ENCODE measurements around the gene B4GALT2. TPM values are rescaled to one million over a fixed set of nuclear protein-coding genes. Genes with fewer than 3 reads are reported as not detected.

The B4GALT2 gene
- total RNA-seq, 4 donors from 2014 or later: 21.4 to 51.4 (median 41.0) TPM

GRCh38 chr1:44002606-44003157 is 23.7 kb downstream of the B4GALT2 start:
- DNase-seq (ENCODE audit: low spot score in 2 of 2): no peak
- H3K27ac ChIP-seq: no peak overlapping the region
- WGBS: 94% methylated on average over 7 of the region's 14 CpGs
- no peaks in the 10 kb centered on the region for H3K9me3 ChIP-seq
- peaks cover 5% of the 10 kb centered on the region for H3K4me1 ChIP-seq
- no peaks in the 10 kb centered on the region for H3K27me3 ChIP-seq
- TF ChIP-seq POLR2AphosphoS5 (IDR thresholded peaks at IDR 0.05) (no peak), EP300 (IDR thresholded peaks at IDR 0.05) (no peak), CTCF (IDR thresholded peaks at IDR 0.05) (no peak), POLR2A (IDR thresholded peaks at IDR 0.05) (no peak)
- H3K36me3 ChIP-seq: peaks cover 34% of the 10 kb centered on the region
- H3K4me3 ChIP-seq: no peak overlapping the region

- no peaks in the 10 kb centered on the region for H3K27me3 ChIP-seq
- no peak overlapping the region for H3K27ac ChIP-seq
- H3K4me3 ChIP-seq: no peak overlapping the region
- DNase-seq (ENCODE audit: low spot score in 2 of 2): no peak
- TF ChIP-seq CTCF (IDR thresholded peaks at IDR 0.05): no peak
- TF ChIP-seq POLR2AphosphoS5 (IDR thresholded peaks at IDR 0.05): no peak
- no peak for TF ChIP-seq POLR2A (IDR thresholded peaks at IDR 0.05)
- TF ChIP-seq EP300 (IDR thresholded peaks at IDR 0.05): no peak
- H3K36me3 ChIP-seq: peaks cover 12% of the 10 kb centered on the region
- 96% methylated on average over 6 of the region's 12 CpGs for WGBS
- H3K9me3 ChIP-seq: no peaks in the 10 kb centered on the region
- H3K4me1 ChIP-seq: peaks cover 10% of the 10 kb centered on the region
These were observed 29.2 kb downstream of the B4GALT2 start for GRCh38 chr1:44008259-44008658.

- H3K4me1 ChIP-seq: peaks cover 28% of the 10 kb centered on the region
- TF ChIP-seq POLR2A (IDR thresholded peaks at IDR 0.05) (no peak), EP300 (IDR thresholded peaks at IDR 0.05) (no peak), CTCF (IDR thresholded peaks at IDR 0.05) (no peak), POLR2AphosphoS5 (IDR thresholded peaks at IDR 0.05) (no peak)
These were observed 32.0 kb downstream of the B4GALT2 start for GRCh38 chr1:44010935-44011471.

GRCh38 chr1:44012404-44012803 is 33.4 kb downstream of the B4GALT2 start:
- WGBS: 60% methylated on average over 2 of the region's 2 CpGs
- H3K9me3 ChIP-seq: no peaks in the 10 kb centered on the region
- no peak overlapping the region for H3K27ac ChIP-seq
- peaks cover 8% of the 10 kb centered on the region for H3K36me3 ChIP-seq
- H3K4me3 ChIP-seq: no peak overlapping the region
- H3K27me3 ChIP-seq: no peaks in the 10 kb centered on the region
- DNase-seq (ENCODE audit: low spot score in 2 of 2): no peak
- no peak for TF ChIP-seq CTCF (IDR thresholded peaks at IDR 0.05)
- TF ChIP-seq POLR2A (IDR thresholded peaks at IDR 0.05): no peak
- TF ChIP-seq EP300 (IDR thresholded peaks at IDR 0.05): no peak
- peaks cover 28% of the 10 kb centered on the region for H3K4me1 ChIP-seq

More at GRCh38 chr1:44010935-44011471, 32.0 kb downstream of the B4GALT2 start:
- no peak for DNase-seq (ENCODE audit: low spot score in 2 of 2)
- H3K27me3 ChIP-seq: no peaks in the 10 kb centered on the region
- WGBS: no CpG with 5 or more reads among the region's 11 CpGs
- H3K36me3 ChIP-seq: peaks cover 12% of the 10 kb centered on the region
- no peaks in the 10 kb centered on the region for H3K9me3 ChIP-seq
- no peak overlapping the region for H3K27ac ChIP-seq
- H3K4me3 ChIP-seq: no peak overlapping the region

- Histone ChIP-seq H3K4me1 (peaks cover 28% of the 10 kb centered on the region), H3K36me3 (peaks cover 14% of the 10 kb centered on the region), H3K27me3 (no peaks in the 10 kb centered on the region), H3K27ac (no peak overlapping the region), H3K9me3 (no peaks in the 10 kb centered on the region), H3K4me3 (no peak overlapping the region)
- TF ChIP-seq CTCF (IDR thresholded peaks at IDR 0.05) (no peak), POLR2AphosphoS5 (IDR thresholded peaks at IDR 0.05) (no peak), EP300 (IDR thresholded peaks at IDR 0.05) (no peak), POLR2A (IDR thresholded peaks at IDR 0.05) (no peak)
- WGBS: 69% methylated on average over 1 of the region's 13 CpGs
- DNase-seq (ENCODE audit: low spot score in 2 of 2): no peak
These were observed 34.1 kb downstream of the B4GALT2 start for GRCh38 chr1:44012941-44013609.
